A549 (cell line): ENCODE measurements around the gene FBXO41.

Source experiments
- EP300 ChIP-seq, 2 experiments: fragments of >200 bp; sonication (Bioruptor Twin); formaldehyde crosslinking; IDR thresholded peaks; 2 replicates in 1 of 2; 3 replicates in 1 of 2; pipeline ENCODE4 v1.6.1; 2016 to 2017
- HDAC2 ChIP-seq: fragments of 200-600 bp; sonication (generic); IDR thresholded peaks from 2 replicates; pipeline ENCODE4 v1.6.1; 2016
- JUN ChIP-seq, 2 experiments: fragments of >200 bp; sonication (Bioruptor Twin); formaldehyde crosslinking; IDR thresholded peaks; 2 replicates in 1 of 2; 3 replicates in 1 of 2; pipeline ENCODE4 v1.6.1; 2016 to 2017
- MAX ChIP-seq: IDR thresholded peaks from 2 replicates; pipeline ENCODE4 v1.6.1; 2012

- TF ChIP-seq MAX (no peak), HDAC2 (no peak), EP300 (IDR thresholded peaks at IDR 0.05) (no peak), JUN (IDR thresholded peaks at IDR 0.05) (no peak)
Observed at GRCh38 chr2:73272270-73272669, 12.0 kb downstream of the FBXO41 start.
